HepG2 (cell line): ENCODE data around the gene HEY2. TPM values are rescaled to one million over a fixed set of nuclear protein-coding genes. Genes with fewer than 3 reads are reported as not detected.

ENCODE experiments used
- BCL6 ChIP-seq: IDR thresholded peaks from 2 replicates; pipeline ENCODE4 v1.6.1; 2016; ENCODE audit warnings: missing genetic modification reagents, missing compliant biosample characterization
- CC2D1A ChIP-seq: sonication (generic); formaldehyde crosslinking; IDR thresholded peaks from 2 replicates; pipeline ENCODE4 v1.8.1; 2023; ENCODE audit warnings: mild to moderate bottlenecking, missing genetic modification reagents
- CEBPB ChIP-seq: IDR thresholded peaks from 2 replicates; pipeline ENCODE4 v1.6.1; 2011; ENCODE audit warnings: low read depth, low read length, improper control_type of control experiment, borderline replicate concordance
- E2F5 ChIP-seq: sonication (generic); formaldehyde crosslinking; conservative IDR thresholded peaks from 2 replicates; pipeline ENCODE4 v1.4.0; 2020; ENCODE audit warnings: missing genetic modification reagents
- ETV6 ChIP-seq: sonication (generic); formaldehyde crosslinking; conservative IDR thresholded peaks from 2 replicates; pipeline ENCODE4 v1.4.0; 2020; ENCODE audit warnings: missing genetic modification reagents
- HMGA1 ChIP-seq: sonication (generic); formaldehyde crosslinking; conservative IDR thresholded peaks from 2 replicates; pipeline ENCODE4 v1.4.0; 2020; ENCODE audit warnings: missing genetic modification reagents
- MAZ ChIP-seq, 2 experiments: sonication (generic) in 1 of 2; formaldehyde crosslinking in 1 of 2; IDR thresholded peaks; 2 replicates each; pipeline versions ENCODE4 v1.5.0 to v1.6.1; 2012 to 2020; ENCODE audit warnings: low read depth in 2 of 2, mild to moderate bottlenecking in 2 of 2, borderline replicate concordance in 1 of 2, improper control_type of control experiment in 1 of 2, low read length in 1 of 2, missing genetic modification reagents in 1 of 2, moderate library complexity in 1 of 2
- MLLT10 ChIP-seq: sonication (generic); formaldehyde crosslinking; IDR thresholded peaks from 2 replicates; pipeline ENCODE4 v1.4.0; 2020; ENCODE audit warnings: missing genetic modification reagents
- MTF2 ChIP-seq: sonication (generic); formaldehyde crosslinking; IDR thresholded peaks from 2 replicates; pipeline ENCODE4 v1.5.0; 2020; ENCODE audit warnings: missing genetic modification reagents, borderline replicate concordance
- NR2F1 ChIP-seq, 2 experiments: fragments of 450-650 bp in 1 of 2; formaldehyde crosslinking in 1 of 2; IDR thresholded peaks; 2 replicates each; pipeline versions ENCODE4 v1.5.0 to v1.6.1; 2016 to 2020; ENCODE audit warnings: mild to moderate bottlenecking in 1 of 2, missing compliant biosample characterization in 1 of 2, missing genetic modification reagents in 1 of 2, moderate library complexity in 1 of 2
- SP5 ChIP-seq: IDR thresholded peaks from 2 replicates; pipeline ENCODE4 v1.6.1; 2016; ENCODE audit warnings: low read depth, borderline replicate concordance
- TRIM22 ChIP-seq: fragments of 450-650 bp; IDR thresholded peaks from 2 replicates; pipeline ENCODE4 v1.6.1; 2017
- ZFP37 ChIP-seq: sonication (generic); formaldehyde crosslinking; IDR thresholded peaks from 2 replicates; pipeline ENCODE4 v1.4.0; 2020; ENCODE audit warnings: missing genetic modification reagents, borderline replicate concordance
- ZNF10 ChIP-seq: sonication (generic); formaldehyde crosslinking; IDR thresholded peaks from 2 replicates; pipeline ENCODE4 v1.4.0; 2020; ENCODE audit warnings: mild to moderate bottlenecking, low read depth, missing genetic modification reagents, borderline replicate concordance
- ZNF12 ChIP-seq: sonication (generic); formaldehyde crosslinking; IDR thresholded peaks from 2 replicates; pipeline ENCODE4 v1.5.0; 2020; ENCODE audit warnings: missing genetic modification reagents
- ZNF496 ChIP-seq: sonication (generic); formaldehyde crosslinking; IDR thresholded peaks from 2 replicates; pipeline ENCODE4 v1.8.1; 2023; ENCODE audit warnings: mild to moderate bottlenecking, moderate library complexity, missing genetic modification reagents; ENCODE audit not compliant: insufficient replicate concordance
- ZNF547 ChIP-seq: sonication (generic); formaldehyde crosslinking; IDR thresholded peaks from 2 replicates; pipeline ENCODE4 v1.5.1; 2020; ENCODE audit warnings: mild to moderate bottlenecking, missing genetic modification reagents
- polyA plus RNA-seq, 8 experiments: library from polyadenylated mRNA; depleted of rRNA in 3 of 8; stranded (reverse) in 7 of 8; unstranded in 1 of 8; fragments of >200 nt; fragmentation: Illumina TruSeq in 4 of 8; extraction: Trizol in 4 of 8; gene quantifications; 2 replicates each; pipeline versions ENCODE4 v1.2.1 to v1.2.3, GENCODE V29; 2011 to 2016; ENCODE audit warnings: low read depth in 4 of 8, missing spikeins in 1 of 8, mixed read lengths in 1 of 8; ENCODE audit not compliant: insufficient read depth in 1 of 8
- total RNA-seq, 5 experiments: library from RNA; depleted of rRNA; stranded (reverse); fragments of >200 nt; fragmentation: Illumina TruSeq; extraction: Trizol; gene quantifications; 2 replicates each; pipeline ENCODE4 v1.2.3, GENCODE V29; 2016; ENCODE audit warnings: low read depth in 1 of 5
- TF ChIP-seq, protein P1 (sequence below): sonication (generic); formaldehyde crosslinking; IDR thresholded peaks from 2 replicates; pipeline ENCODE4 v1.4.0; 2020; ENCODE audit warnings: mild to moderate bottlenecking, missing genetic modification reagents
- TF ChIP-seq, protein P2 (sequence below): sonication (generic); formaldehyde crosslinking; IDR thresholded peaks from 2 replicates; pipeline ENCODE4 v1.4.0; 2020; ENCODE audit warnings: mild to moderate bottlenecking, missing genetic modification reagents
- TF ChIP-seq, protein P3 (sequence below): sonication (generic); formaldehyde crosslinking; IDR thresholded peaks from 2 replicates; pipeline ENCODE4 v1.9.0; 2022; ENCODE audit warnings: low read depth, missing genetic modification reagents

HEY2 gene
- total and polyA plus RNA-seq, 2 of the 13 experiments (the other 11 are each of a cell fraction or from before 2014, with no cell fraction given), result 0.04 TPM

- TF ChIP-seq ZNF10 (CRISPR knock-in tag) (no peak), BCL6 (CRISPR knock-in tag) (peak; percentile 31; the same call in 1 of the 2 replicates), ETV6 (CRISPR knock-in tag) (no peak; the same call in 1 of the 2 replicates), ZNF547 (peak; percentile 75; the same call in 1 of the 2 replicates), TRIM22 (no peak), CC2D1A (CRISPR knock-in tag) (no peak), NR2F1 (CRISPR knock-in tag; IDR thresholded peaks at IDR 0.05) (no peak), MAZ (IDR thresholded peaks at IDR 0.05; ENCODE audit: borderline replicate concordance, low read depth, low read length) (no peak), MAZ (CRISPR knock-in tag; IDR thresholded peaks at IDR 0.05; ENCODE audit: low read depth) (peak; percentile 83), HMGA1 (CRISPR knock-in tag) (no peak), ZNF496 (CRISPR knock-in tag) (no peak), MTF2 (CRISPR knock-in tag) (no peak), SP5 (no peak), ZNF12 (CRISPR knock-in tag) (no peak; the same call in 1 of the 2 replicates), ZFP37 (CRISPR knock-in tag) (no peak; the same call in none of the 2 replicates), MLLT10 (no peak), CEBPB (peak; percentile 96), E2F5 (CRISPR knock-in tag) (no peak)
- TF ChIP-seq, protein P1, sequence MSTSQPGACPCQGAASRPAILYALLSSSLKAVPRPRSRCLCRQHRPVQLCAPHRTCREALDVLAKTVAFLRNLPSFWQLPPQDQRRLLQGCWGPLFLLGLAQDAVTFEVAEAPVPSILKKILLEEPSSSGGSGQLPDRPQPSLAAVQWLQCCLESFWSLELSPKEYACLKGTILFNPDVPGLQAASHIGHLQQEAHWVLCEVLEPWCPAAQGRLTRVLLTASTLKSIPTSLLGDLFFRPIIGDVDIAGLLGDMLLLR (CRISPR knock-in tag), result peak; percentile 76; the same call in 1 of the 2 replicates
- TF ChIP-seq, protein P2, sequence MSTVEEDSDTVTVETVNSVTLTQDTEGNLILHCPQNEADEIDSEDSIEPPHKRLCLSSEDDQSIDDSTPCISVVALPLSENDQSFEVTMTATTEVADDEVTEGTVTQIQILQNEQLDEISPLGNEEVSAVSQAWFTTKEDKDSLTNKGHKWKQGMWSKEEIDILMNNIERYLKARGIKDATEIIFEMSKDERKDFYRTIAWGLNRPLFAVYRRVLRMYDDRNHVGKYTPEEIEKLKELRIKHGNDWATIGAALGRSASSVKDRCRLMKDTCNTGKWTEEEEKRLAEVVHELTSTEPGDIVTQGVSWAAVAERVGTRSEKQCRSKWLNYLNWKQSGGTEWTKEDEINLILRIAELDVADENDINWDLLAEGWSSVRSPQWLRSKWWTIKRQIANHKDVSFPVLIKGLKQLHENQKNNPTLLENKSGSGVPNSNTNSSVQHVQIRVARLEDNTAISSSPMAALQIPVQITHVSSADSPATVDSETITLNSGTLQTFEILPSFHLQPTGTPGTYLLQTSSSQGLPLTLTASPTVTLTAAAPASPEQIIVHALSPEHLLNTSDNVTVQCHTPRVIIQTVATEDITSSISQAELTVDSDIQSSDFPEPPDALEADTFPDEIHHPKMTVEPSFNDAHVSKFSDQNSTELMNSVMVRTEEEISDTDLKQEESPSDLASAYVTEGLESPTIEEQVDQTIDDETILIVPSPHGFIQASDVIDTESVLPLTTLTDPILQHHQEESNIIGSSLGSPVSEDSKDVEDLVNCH (CRISPR knock-in tag), result no peak
- TF ChIP-seq, protein P3, sequence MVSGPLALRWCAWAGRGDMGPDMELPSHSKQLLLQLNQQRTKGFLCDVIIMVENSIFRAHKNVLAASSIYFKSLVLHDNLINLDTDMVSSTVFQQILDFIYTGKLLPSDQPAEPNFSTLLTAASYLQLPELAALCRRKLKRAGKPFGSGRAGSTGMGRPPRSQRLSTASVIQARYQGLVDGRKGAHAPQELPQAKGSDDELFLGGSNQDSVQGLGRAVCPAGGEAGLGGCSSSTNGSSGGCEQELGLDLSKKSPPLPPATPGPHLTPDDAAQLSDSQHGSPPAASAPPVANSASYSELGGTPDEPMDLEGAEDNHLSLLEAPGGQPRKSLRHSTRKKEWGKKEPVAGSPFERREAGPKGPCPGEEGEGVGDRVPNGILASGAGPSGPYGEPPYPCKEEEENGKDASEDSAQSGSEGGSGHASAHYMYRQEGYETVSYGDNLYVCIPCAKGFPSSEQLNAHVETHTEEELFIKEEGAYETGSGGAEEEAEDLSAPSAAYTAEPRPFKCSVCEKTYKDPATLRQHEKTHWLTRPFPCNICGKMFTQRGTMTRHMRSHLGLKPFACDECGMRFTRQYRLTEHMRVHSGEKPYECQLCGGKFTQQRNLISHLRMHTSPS (CRISPR knock-in tag), result peak; percentile 47; the same call in 1 of the 2 replicates
These were observed 31.3 kb downstream of the HEY2 start (continued) for GRCh38 chr6:125780540-125781313.
